ENCODE results near the gene GPX6.

The GPX6 gene

GRCh38 chr6:28490205-28490890 lies 25.2 kb downstream of the GPX6 start:
- Histone ChIP-seq H3K9me3 (ENCODE audit: low read depth, low read length) (no peaks in the 10 kb centered on the region), H3K4me3 (peak overlapping the region; percentile 90), H3K27ac (peak overlapping the region; percentile 95), H3K9ac (ENCODE audit: insufficient read length) (peak overlapping the region; percentile 87), H3K36me3 (ENCODE audit: insufficient read depth, low read length) (no peaks in the 10 kb centered on the region)
- DNase-seq (ENCODE audit: low read depth, low spot score): no peak
- no peak for TF ChIP-seq POLR2AphosphoS5 (IDR thresholded peaks at IDR 0.05; ENCODE audit: borderline replicate concordance, low read depth, low read length)
- no peak for TF ChIP-seq FOXP2 (optimal IDR thresholded peaks at IDR 0.05; ENCODE audit: control extremely low read depth, extremely low read length, insufficient read depth)
- TF ChIP-seq EZH2 (IDR thresholded peaks at IDR 0.05): no peak

- peak overlapping the region; percentile 95 for H3K27ac ChIP-seq
- H3K4me3 ChIP-seq: peak overlapping the region; percentile 90
- no peak for TF ChIP-seq EZH2 (IDR thresholded peaks at IDR 0.05)
- TF ChIP-seq POLR2AphosphoS5 (IDR thresholded peaks at IDR 0.05; ENCODE audit: borderline replicate concordance, low read depth, low read length): peak; percentile 72
- TF ChIP-seq FOXP2 (optimal IDR thresholded peaks at IDR 0.05; ENCODE audit: control extremely low read depth, extremely low read length, insufficient read depth): no peak
- H3K9ac ChIP-seq (ENCODE audit: insufficient read length): peak overlapping the region; percentile 87
- peak; percentile 48 for DNase-seq (ENCODE audit: low read depth, low spot score)
- no peaks in the 10 kb centered on the region for H3K9me3 ChIP-seq (ENCODE audit: low read depth, low read length)
- no peaks in the 10 kb centered on the region for H3K36me3 ChIP-seq (ENCODE audit: insufficient read depth, low read length)
Observed at GRCh38 chr6:28489366-28490204, 26.0 kb downstream of the GPX6 start.

- peak overlapping the region; percentile 87 for H3K9ac ChIP-seq (ENCODE audit: insufficient read length)
- peak overlapping the region; percentile 90 for H3K4me3 ChIP-seq
- H3K9me3 ChIP-seq (ENCODE audit: low read depth, low read length): no peaks in the 10 kb centered on the region
- peak overlapping the region; percentile 95 for H3K27ac ChIP-seq
- no peaks in the 10 kb centered on the region for H3K36me3 ChIP-seq (ENCODE audit: insufficient read depth, low read length)
- no peak for TF ChIP-seq FOXP2 (optimal IDR thresholded peaks at IDR 0.05; ENCODE audit: control extremely low read depth, extremely low read length, insufficient read depth)
- no peak for TF ChIP-seq EZH2 (IDR thresholded peaks at IDR 0.05)
- TF ChIP-seq POLR2AphosphoS5 (IDR thresholded peaks at IDR 0.05; ENCODE audit: borderline replicate concordance, low read depth, low read length): no peak; the same call in 1 of the 2 replicates
- DNase-seq (ENCODE audit: low read depth, low spot score): peak; percentile 72
Observed at GRCh38 chr6:28488916-28489365, 26.7 kb downstream of the GPX6 start.

- no peak overlapping the region for H3K27ac ChIP-seq
- H3K4me3 ChIP-seq: no peak overlapping the region
- H3K9ac ChIP-seq (ENCODE audit: insufficient read length): no peak overlapping the region
- TF ChIP-seq POLR2AphosphoS5 (IDR thresholded peaks at IDR 0.05; ENCODE audit: borderline replicate concordance, low read depth, low read length) (no peak), FOXP2 (optimal IDR thresholded peaks at IDR 0.05; ENCODE audit: control extremely low read depth, extremely low read length, insufficient read depth) (no peak), EZH2 (IDR thresholded peaks at IDR 0.05) (no peak)
- no peak for DNase-seq (ENCODE audit: low read depth, low spot score)
- no peaks in the 10 kb centered on the region for H3K9me3 ChIP-seq (ENCODE audit: low read depth, low read length)
- H3K36me3 ChIP-seq (ENCODE audit: insufficient read depth, low read length): no peaks in the 10 kb centered on the region
Observed at GRCh38 chr6:28486988-28487742, 28.4 kb downstream of the GPX6 start.

GRCh38 chr6:28486533-28486932 lies 29.1 kb downstream of the GPX6 start:
- Histone ChIP-seq H3K9ac (ENCODE audit: insufficient read length) (no peak overlapping the region), H3K36me3 (ENCODE audit: insufficient read depth, low read length) (no peaks in the 10 kb centered on the region), H3K27ac (no peak overlapping the region), H3K9me3 (ENCODE audit: low read depth, low read length) (no peaks in the 10 kb centered on the region), H3K4me3 (no peak overlapping the region)
- no peak for DNase-seq (ENCODE audit: low read depth, low spot score)
- no peak for TF ChIP-seq EZH2 (IDR thresholded peaks at IDR 0.05)
- TF ChIP-seq POLR2AphosphoS5 (IDR thresholded peaks at IDR 0.05; ENCODE audit: borderline replicate concordance, low read depth, low read length): no peak
- no peak for TF ChIP-seq FOXP2 (optimal IDR thresholded peaks at IDR 0.05; ENCODE audit: control extremely low read depth, extremely low read length, insufficient read depth)

GRCh38 chr6:28485482-28485881 lies 30.1 kb downstream of the GPX6 start:
- Histone ChIP-seq H3K9ac (ENCODE audit: insufficient read length) (no peak overlapping the region), H3K27ac (no peak overlapping the region), H3K36me3 (ENCODE audit: insufficient read depth, low read length) (no peaks in the 10 kb centered on the region), H3K4me3 (no peak overlapping the region), H3K9me3 (ENCODE audit: low read depth, low read length) (no peaks in the 10 kb centered on the region)
- no peak for DNase-seq (ENCODE audit: low read depth, low spot score)
- no peak for TF ChIP-seq POLR2AphosphoS5 (IDR thresholded peaks at IDR 0.05; ENCODE audit: borderline replicate concordance, low read depth, low read length)
- no peak for TF ChIP-seq FOXP2 (optimal IDR thresholded peaks at IDR 0.05; ENCODE audit: control extremely low read depth, extremely low read length, insufficient read depth)
- no peak for TF ChIP-seq EZH2 (IDR thresholded peaks at IDR 0.05)

- DNase-seq (ENCODE audit: low read depth, low spot score): no peak
- no peak overlapping the region for H3K4me3 ChIP-seq
- no peaks in the 10 kb centered on the region for H3K9me3 ChIP-seq (ENCODE audit: low read depth, low read length)
- no peaks in the 10 kb centered on the region for H3K36me3 ChIP-seq (ENCODE audit: insufficient read depth, low read length)
- TF ChIP-seq FOXP2 (optimal IDR thresholded peaks at IDR 0.05; ENCODE audit: control extremely low read depth, extremely low read length, insufficient read depth) (no peak), EZH2 (IDR thresholded peaks at IDR 0.05) (no peak), POLR2AphosphoS5 (IDR thresholded peaks at IDR 0.05; ENCODE audit: borderline replicate concordance, low read depth, low read length) (no peak)
- H3K9ac ChIP-seq (ENCODE audit: insufficient read length): no peak overlapping the region
- H3K27ac ChIP-seq: no peak overlapping the region
Observed at GRCh38 chr6:28480253-28480932, 35.2 kb downstream of the GPX6 start.

Measured in SK-N-MC (cell line).